ENCODE data around the gene PPEF1.
"Not testable (repeated sequence)": the region's sequence is repeated elsewhere in the genome, so short reads cannot be mapped to it uniquely, and the experiment has no call there.

PPEF1 gene

DNA sequence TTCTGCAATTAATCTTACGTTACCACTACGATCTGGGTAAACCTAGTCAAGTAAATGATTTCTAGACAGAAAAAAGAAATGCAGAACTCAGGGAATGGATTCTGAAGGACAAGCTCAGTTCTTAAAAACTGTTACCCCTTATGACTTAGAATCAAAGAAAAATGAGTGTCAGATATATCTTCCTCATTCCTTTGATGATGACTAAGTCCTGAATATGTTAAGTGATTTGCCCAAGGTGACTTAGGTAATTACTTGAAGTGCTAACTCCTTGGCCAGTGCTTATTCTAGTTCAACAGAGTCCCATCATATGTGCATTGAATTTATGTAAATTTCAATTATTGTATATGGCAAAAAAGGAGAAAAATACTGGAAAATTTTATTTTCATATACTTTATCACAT, 92.5 kb downstream of the PPEF1 start:
- no peak for DNase-seq

DNA sequence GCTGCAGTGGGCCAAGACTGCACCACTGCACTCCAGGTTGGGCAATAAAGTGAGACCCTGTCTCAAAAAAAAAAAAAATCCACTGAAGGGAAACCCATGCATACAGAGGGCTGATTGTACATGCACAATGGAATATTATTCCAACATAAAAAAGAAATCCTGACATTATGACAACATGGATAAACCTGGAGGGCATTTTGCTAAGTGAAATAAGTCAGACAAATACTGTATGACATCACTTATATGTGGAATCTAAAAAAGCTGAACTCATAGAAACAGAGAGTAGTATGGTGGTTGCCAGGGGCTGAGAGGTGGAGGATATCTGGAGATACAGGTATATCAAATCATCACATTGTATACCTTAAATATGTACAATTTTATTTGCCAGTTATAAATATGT, 102.2 kb downstream of the PPEF1 start:
- DNase-seq = no peak

DNA sequence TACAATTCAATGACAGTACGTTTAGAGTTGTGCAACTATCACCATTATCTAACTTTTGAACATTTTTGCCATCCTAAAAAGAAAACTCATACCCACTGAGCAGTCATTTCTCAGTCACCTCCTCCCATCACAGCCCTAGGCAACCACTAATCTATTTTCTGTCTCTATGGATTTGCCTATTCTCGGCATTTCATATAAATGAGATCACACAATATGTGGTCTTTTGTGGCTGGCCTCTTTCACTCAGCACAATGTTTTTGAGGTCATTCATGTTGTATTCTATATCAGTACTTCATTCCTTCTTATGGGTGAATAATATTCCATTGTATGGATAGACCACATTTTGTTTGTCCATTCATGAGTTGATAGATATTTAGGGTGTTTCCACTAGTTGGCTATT, 103.0 kb downstream of the PPEF1 start:
- no peak for DNase-seq

DNA sequence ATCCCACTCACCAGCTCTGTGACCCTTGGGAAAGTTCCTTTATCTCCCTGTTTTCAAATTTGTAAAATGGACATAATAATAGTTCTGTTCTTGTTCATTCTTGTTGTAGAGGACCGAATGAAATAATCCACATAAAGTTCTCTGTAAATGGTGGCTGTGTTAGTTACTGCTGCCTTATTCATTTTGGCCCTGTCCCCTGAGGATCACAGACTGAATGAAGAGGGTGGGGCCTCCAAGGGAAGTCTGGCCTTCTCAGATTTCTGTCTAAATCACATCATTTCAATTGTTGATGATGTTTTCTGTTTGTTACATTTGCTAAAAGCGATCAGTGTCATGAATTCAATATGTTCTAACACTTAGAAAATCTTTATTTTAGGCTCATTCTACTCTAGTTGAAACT, 117.9 kb downstream of the PPEF1 start:
- DNase-seq = no peak

DNA sequence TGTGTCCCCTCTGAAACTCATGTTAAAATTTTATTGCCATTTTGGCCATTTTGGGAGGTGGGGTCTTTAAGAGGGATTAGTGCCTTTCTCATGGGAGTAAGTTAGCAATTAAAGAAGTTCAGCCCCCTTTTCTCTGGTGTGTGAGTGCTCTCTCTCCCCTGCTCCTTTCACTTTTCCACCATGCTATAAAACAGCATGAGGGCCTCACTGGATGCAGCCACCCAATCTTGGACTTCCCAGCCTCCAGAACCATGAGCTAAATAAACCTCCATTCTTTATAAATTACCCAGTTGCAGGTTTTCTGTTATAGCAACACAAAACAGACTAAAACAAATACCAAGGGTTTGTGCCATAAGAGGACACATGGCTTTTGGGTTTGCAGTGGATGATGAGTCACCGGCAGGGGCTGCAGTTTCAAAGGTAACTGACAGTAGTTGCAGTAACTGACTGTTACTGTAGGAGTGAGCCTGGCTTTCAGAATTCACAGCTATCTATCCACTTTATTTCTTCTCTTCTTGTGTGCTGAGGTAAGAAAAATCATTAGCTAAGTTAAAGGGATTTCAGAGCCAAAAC, 121.5 kb downstream of the PPEF1 start:
- no peak for DNase-seq

DNA sequence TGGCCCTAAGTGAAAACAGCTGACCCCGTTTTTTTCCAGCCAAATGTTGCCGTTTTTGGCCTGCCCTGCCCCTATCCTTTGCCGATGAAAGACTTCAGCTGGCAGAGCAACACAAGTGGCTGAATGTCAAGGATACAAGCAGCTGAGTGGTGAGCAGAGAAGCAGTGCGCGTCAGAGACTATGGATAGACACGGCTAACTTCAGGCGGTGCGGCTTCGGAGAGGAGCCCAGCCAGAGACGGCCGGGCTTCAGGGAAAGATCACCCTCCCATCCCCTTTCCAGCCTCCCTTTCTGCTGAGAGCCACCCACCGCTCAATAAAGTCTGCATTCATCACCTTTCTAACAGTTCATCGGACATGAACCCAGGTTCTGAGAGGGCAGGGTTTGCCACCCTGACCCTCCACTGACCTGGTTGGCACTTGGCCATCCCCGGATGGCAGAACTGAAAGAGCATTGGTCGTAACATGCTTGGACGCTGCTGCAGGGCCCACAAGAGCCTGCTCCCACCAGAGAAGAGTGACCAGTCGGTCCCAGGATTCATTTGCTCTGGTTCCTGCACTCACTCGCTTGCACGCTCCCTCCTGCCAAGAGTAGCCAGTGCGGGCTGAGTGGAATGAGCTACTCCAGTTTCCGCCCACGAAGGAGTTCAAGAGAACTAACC, 125.8 kb downstream of the PPEF1 start:
- no peak for DNase-seq

DNA sequence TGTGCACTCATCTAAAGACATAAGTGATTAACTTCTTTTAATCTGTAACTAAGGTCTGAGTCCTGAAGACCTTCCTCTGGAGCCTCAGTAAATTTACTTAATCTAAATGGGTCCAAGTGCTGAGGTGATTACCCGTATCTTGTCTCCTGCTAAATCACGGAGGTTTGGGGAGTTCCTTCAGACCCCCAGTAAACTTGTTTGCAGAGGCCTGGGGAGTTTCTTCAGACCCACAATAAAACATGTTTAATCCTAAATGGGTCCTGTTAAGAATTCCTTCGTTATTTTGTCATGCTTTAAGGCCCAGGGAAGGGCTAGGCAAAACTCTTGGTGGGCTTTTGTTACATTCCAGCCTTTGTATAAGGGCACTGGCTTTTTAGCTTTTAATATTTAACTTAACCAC, 140.5 kb downstream of the PPEF1 start:
- not testable (repeated sequence) for DNase-seq

DNA sequence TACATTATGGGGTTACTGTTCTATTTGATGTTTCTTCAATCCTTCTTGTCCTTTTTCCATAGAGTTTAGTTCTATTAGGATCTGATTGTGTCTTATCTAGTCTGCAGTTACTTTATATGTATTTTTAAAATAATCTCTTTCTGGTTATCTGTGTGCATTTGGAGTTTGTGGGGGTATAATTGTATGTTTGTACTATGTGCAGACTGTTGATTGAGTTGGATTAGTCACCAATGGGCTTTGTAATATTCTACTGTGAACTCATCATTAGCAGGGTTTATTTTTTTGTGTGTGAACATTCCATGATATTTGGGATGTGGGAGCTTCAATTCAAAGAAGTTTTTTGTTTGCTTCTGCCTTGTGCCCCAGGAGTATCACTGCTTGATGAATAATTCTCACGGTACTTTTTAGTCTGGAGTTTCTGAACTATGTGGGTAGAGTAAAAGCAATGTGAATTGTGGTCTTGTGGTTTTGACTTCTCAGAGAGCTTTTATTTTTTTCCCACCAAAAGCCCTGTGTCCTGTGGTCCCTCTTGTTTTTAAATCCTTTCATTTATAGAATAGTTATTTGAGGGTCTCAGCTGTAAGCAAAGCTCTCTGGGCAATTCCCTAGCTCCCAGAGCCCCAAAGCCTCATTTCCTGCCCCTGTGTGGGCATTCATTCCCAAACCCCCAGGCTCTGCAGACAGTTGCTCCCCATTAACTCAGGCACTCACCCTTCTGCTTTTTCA, 148.6 kb downstream of the PPEF1 start:
- DNase-seq = no peak

DNA sequence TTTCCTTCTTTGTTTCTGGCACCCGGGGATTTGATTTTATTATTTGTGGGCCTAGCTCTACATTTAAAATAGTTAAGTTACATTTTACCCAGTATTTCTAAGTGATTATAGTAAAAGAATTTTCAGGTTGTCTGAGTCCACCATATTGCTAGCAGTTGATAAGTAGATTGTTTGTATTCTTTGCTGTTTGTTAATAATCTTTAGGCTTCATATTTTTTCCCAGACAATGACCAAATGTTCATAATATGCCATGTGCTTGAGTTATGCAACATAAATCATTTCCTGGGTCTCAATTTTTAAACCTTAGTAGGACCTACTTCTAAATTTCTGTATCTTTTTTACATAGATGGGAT, 149.2 kb downstream of the PPEF1 start:
- no peak for DNase-seq

DNA sequence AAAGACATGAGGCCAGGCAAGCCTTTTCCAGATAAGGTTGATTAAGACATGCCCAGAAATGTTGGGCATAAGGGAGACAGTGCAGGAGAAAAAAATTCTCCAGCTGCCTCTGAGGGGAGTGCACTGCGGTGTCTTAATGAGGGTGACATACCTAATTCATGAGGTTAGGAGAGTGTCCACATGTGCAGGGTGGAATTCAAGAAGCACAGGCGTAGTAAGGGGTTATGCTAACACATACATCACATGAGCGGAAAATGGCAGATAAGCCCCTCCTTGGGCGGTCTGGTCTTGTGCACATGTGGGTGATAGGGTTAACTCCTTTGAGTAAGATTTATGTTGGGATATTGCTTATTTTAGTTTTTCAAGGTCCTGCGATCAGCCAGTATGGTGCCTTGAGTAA, 154.1 kb downstream of the PPEF1 start:
- no peak for DNase-seq

DNA sequence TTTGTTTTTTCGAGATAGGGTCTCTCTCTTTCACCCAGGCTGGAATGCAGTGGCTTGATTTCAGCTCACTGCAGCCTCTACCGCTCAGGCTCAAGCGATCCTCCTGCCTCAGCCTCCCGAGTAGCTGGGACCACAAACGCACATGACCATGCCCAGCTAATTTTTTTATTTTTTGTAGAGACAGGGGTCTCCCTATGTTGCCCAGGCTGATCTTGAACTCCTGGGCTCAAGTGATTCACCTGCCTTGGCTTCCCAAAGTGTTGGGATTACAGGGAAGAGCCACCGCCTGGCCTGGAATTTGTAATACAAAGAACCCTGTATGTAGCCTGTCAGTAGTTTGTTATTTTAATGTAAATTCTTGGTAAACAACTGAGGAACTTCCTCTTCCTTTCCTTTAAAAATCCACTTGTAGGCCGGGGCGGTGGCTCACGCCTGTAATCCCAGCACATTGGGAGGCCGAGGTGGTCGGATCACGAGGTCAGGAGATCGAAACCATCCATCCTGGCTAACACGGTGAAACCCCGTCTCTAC, 157.0 kb downstream of the PPEF1 start:
- DNase-seq = no peak

DNA sequence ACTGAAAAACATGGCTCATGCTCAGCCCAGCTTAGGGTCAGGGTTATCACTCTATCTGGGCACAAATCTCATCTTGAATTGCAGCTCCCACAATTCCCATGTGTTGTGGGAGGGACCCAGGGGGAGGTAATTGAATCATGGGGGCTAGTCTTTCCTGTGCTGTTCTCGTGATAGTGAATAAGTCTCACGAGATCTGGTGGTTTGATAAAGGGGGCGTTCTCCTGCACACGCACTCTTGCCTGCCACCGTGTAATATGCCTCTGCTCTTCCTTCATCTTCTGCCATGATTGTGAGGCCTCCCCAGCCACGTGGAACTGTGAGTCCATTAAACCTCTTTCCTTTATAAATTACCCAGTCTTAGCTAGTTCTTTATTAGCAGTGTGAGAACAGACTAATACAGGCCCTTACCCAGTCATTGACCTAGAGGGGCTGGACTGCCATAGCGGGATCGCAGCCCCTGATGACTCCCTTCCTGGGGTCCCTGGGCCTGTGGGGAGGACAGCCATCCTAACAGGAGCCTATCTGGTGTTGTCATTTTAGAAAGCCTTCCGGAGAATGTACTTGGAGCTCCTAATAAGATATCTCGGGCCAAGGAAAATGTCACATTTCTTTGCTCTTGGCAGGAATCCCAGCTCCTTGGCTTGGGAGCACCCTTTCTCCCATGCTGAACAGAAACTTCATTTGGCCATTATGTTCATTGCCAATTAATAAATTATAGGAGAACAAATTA, 163.9 kb downstream of the PPEF1 start:
- DNase-seq = no peak

DNA sequence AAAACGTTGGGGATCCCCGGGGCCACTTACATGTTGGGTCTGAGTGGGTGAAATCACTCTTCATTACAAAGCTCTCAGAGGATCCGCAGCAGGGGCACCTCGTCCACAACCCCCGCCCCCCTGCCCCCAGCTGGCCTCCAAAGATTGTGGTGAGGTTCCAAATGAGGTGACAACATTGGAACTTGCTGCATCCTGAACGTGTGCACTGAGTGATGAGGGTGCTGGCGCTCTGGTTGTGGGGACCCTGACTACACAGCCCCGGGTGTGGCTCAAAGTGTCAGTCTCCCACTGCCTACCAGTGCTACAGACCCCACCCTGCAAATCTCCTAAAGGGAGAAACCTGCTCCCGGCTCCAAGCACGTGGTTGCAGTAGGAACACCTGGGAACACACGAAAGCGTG, 164.5 kb downstream of the PPEF1 start:
- no peak for DNase-seq

DNA sequence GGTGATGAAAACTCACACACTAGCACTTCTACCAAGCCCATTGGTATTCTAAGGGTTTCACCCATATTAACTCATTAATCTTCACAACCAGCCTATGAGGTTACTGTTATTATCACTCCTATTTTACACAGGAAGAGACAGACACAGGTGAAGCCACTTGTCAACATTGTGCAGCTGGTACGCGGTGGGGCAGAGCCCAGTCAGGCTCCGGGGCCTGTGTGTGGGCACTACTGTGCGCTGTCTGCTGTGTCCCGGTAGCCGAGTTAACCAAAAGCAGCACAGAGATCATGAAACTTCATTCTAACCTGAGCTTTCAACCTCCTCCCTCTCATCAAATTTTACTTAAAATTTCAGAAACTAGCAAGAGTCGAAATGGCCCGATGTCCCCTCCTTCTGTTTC, 165.2 kb downstream of the PPEF1 start:
- DNase-seq = no peak

DNA sequence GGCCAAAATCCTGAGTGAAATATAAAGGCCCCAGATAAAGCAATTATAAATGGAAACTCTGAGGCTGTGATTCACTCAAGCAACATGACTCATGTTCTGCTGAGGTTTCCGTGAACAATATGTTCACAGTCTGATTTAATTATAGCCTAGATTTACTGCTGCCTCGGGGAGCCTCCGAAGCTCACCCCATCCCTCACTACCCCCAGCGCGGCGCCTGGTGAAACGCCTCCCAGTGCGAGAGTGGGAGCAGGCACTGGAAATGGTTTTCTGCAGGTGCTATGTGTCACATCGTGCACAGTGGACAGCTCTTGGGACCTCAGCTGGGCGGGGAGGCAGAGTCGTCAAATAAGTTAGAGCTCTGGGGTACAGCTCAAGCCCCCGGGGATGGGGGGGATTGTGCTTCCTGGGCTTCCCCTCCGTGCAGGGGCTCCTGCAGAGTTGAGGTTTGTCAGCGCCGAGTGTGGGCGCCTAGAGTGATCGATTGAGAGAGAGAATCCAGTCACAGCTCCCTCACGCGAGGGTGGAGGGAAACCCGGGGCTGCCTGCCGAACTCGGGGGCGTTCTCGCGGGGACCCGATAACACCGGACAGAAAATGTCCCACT, 165.8 kb downstream of the PPEF1 start:
- DNase-seq = no peak

DNA sequence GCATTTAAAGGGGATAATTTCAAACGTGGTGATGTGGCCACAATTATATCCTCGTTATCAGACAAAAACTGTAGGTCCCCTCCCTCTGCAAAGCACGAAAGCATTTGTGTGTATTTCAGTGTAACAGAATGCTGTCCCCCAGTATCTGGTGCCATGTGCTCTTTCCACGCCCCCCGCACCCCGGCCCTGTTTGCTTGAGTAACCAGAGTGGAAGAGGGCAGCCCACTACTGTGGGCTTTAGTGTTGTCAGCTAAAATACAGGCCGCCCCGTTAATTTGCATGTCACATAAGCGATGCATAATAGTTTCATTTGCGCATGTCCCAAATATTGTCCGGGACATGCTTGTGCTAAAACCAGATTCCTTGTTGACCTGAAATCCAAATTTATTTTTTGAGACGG, 166.4 kb downstream of the PPEF1 start:
- DNase-seq = no peak

DNA sequence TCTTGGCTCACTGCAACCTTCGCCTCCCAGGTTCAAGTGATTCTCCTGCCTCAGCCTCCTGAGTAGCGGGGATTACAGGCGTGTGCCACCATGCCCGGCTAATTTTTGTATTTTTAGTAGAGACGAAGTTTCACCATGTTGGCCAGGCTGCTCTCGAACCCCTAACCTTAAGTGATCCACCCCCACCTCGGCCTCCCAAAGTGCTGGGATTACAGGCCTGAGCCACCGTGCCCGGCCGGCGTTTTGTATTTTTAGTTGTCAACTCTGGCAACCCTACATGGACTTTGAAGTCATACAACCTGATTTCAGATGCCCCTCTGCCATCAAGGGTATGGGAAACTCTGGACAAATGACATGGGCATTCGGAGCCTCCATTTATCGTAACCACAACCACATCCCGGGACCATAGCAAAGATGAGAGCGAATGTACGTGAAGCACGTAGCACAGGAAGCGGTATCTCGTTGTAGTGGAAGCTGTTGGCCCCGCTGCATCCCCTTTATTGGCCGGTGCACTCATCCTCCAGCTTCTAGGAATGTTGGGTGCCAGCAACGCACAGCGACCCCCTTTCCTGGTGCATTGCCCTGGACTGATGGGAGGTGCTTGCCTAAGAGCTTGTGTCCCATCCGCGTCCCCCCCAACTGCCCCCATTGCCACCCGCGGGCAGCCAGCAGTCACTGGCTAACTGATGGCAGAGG, 167.3 kb downstream of the PPEF1 start:
- no peak for DNase-seq

DNA sequence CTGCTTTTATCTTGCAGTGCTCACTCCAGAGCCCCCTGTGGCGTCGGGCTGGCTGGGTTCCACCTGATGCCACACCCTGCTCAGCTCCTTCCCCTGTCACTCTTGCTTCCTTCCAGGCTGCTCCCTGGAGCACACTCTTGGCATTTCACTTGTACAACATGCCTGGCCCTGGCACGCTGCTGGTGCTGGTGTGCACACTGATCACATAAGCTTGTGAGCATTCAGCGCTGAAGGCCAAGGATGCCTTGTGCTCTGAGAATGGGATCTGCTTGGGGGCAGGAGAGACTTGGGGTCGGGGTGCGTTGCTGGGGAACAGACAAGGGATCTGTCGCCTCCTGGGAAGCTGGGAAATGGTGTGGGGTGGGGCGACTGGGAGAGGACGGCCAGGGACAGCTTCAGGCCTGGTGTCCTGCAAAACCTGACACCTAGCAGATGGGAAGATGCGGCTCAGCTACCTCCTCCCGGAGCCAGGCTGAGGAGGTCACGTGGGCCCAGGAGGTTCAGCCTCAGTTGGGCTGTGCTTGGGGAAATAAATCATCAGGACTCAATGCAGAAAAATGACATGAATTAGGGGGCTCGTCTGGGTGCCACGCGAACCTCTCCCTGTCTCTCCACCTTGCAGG, 167.9 kb downstream of the PPEF1 start:
- no peak for DNase-seq

DNA sequence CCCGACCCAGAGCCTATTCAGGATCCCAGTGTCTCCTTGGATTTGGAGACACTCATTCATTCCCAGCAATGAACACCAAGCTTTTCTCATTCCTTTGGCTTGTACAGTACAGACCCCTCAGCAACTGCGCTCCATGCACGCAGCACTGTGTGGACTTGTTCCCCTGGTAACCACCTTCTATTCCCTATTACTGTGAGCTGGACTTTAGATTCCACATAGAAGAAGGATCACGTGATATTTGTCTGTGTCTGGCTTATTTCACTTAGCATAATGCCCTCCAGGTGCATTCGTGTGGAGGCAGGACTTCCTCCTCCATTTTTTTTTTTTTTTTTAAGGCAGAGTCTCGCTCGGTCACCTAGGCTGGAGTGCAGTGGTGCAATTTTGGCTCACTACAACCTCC, 170.0 kb downstream of the PPEF1 start:
- no peak for DNase-seq
